Activated T-cell treated with anti-CD3 and anti-CD28 coated beads, Interleukin-2, amount 50 U/mL, for 72 hours (primary cell): ENCODE measurements around the gene SAPCD2. TPM values are rescaled to one million over a fixed set of nuclear protein-coding genes. Genes with fewer than 3 reads are reported as not detected.

Experiments
- ATAC-seq, 2 donors: fragments of 150-1000 bp; cut with Tn5 transposase; replicated peaks in 1 of 2; 2 replicates each; pipeline ENCODE4 v1.10.0; 2021; ENCODE audit warnings: moderate library complexity in 2 of 2, mild to moderate bottlenecking in 1 of 2
- DNase-seq, 2 donors: peaks; one replicate each; pipeline ENCODE4 v3.0.0; 2021 to 2022; ENCODE audit warnings: mixed read lengths in 1 of 2
- H3K27ac Mint-ChIP-seq: one replicate; pipeline ENCODE4 v1.8.0; 2022; ENCODE audit warnings: mild to moderate bottlenecking, moderate library complexity, mixed read lengths
- H3K27me3 Mint-ChIP-seq: one replicate; pipeline ENCODE4 v1.8.0; 2022; ENCODE audit warnings: low read depth, mixed read lengths
- H3K36me3 Mint-ChIP-seq, 2 donors: one replicate each; pipeline ENCODE4 v1.8.0; 2022; ENCODE audit warnings: mixed read lengths in 2 of 2, mild to moderate bottlenecking in 1 of 2; ENCODE audit not compliant: insufficient read depth in 2 of 2
- H3K4me1 Mint-ChIP-seq: one replicate; pipeline ENCODE4 v1.8.0; 2022; ENCODE audit warnings: low read depth, mixed read lengths
- H3K4me3 Mint-ChIP-seq, 2 donors: one replicate each; pipeline ENCODE4 v1.8.0; 2022; ENCODE audit warnings: mild to moderate bottlenecking in 2 of 2, mixed read lengths in 2 of 2, moderate library complexity in 2 of 2
- H3K9me3 Mint-ChIP-seq, 2 donors: one replicate each; pipeline ENCODE4 v1.8.0; 2022; ENCODE audit warnings: mixed read lengths in 2 of 2
- total RNA-seq, 2 donors: library from RNA; stranded (reverse); gene quantifications; one replicate each; pipeline ENCODE4 v1.2.3, GENCODE V29; 2022

SAPCD2 gene
- total RNA-seq, 2 donors from 2014 or later, result 6.6 to 8.4 TPM

DNA sequence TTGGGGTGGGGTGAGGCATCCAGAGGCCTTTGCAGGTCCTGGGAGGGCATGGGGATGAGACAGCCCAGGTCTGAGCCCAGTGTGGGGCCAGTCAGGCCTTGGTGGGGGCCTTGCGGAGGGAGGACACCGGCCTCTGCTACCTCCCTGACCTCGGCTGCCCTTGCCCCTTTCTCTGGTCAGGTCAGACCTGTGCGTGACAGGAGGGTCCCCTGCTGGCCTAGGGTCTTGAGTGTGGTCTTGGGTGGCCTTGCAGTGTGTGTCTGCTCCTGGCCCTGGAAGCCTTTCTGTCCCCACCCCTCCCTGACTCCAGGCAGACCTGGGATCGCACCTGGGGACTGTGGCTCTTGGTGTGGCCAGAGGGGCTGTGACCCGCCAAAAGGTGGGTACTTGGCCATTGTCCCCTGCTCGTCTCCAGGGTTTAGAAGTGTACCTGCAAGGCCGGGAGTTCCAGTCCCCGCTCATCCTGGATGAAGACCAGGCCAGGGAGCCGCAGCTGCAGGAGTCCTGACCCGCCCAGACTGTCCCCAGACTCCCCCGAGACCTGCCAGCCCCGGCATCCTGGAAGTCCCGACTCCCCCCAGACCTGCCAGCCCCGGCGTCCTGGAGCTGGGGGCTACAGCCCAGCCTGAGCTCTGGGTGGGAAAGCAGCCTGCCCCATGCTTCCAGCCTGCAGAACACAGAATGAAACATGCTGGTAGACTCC is 12.0 kb upstream of the SAPCD2 start:
- ATAC-seq (no peak), DNase-seq (no peak)
- H3K9me3 Mint-ChIP-seq, result no peaks in the 10 kb centered on the region
- no peaks in the 10 kb centered on the region for H3K36me3 Mint-ChIP-seq
- H3K27me3 Mint-ChIP-seq, result no peaks in the 10 kb centered on the region
- H3K4me3 Mint-ChIP-seq, result no peak overlapping the region
- peaks cover 27% of the 10 kb centered on the region for H3K4me1 Mint-ChIP-seq
- H3K27ac Mint-ChIP-seq, result no peak overlapping the region

DNA sequence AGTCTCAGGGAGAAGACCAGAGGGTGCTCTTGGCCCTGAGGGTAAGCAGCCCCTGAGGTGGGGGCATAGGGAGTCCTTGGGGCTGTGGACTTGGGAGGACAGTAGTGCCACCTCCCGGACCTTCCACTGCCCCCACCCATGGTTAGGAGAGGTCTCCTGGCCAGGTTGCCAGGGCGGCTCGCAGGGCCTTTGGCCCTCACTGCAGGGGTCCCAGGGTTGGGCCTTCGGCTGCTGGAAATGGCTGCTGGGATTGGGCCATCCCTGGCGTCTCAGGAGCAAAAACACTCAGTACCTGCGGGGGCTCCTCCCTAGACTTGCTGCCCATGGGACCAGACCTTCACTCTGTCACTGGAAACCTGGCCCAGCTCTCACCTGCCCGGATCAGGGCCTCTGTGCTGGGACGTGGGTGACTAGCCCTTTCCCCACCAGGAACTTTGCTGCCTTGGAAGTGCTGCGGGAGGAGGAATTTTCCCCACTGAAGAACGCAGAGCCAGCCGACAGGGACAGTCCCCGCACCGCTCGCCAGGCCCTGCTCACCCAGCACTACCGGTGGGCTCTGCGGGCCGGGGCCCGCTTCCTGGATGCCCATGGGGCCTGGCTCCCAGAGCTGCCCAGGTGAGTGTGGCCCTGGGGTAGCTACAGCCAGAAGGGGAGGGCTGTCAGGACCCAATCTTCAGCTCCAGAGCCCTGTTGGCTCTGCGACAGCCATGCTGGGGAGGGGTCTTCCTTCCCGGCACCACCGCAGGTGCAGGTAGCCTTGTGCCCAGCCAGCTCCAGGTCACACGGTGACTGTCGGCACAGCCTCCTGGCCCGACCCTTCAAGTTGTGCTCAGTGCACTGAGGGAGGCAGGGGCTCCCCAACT is 10.1 kb upstream of the SAPCD2 start:
- no peaks in the 10 kb centered on the region for H3K9me3 Mint-ChIP-seq
- ATAC-seq (no peak), DNase-seq (no peak)
- H3K27ac Mint-ChIP-seq, result no peak overlapping the region
- H3K4me1 Mint-ChIP-seq, result peaks cover 21% of the 10 kb centered on the region
- no peaks in the 10 kb centered on the region for H3K27me3 Mint-ChIP-seq
- no peaks in the 10 kb centered on the region for H3K36me3 Mint-ChIP-seq
- H3K4me3 Mint-ChIP-seq, result peak overlapping the region in 1 of 2 donors; percentile 31

DNA sequence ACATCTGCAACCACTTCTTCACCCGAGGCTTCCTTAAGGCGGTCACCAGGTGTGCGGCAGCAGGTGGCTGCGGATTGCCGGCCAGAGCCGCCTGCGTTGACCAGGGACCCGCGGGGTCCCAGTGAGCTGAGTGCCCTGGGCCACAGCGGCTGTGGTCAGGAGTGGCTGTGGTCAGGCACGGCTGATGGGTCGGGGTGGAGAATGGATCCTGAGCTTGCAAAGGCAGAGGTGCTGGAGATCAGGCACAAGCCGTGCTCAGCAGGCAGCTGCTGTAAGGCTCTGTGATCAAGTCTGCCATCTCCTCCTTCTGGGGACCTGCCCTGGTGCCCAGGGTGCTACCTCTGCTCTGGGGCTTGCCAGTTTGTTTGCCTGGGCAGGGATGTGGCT is 9.0 kb upstream of the SAPCD2 start:
- DNase-seq, result no peak
- H3K27me3 Mint-ChIP-seq, result no peaks in the 10 kb centered on the region
- H3K4me1 Mint-ChIP-seq, result peaks cover 10% of the 10 kb centered on the region
- H3K9me3 Mint-ChIP-seq, result no peaks in the 10 kb centered on the region
- ATAC-seq, result no peak
- H3K27ac Mint-ChIP-seq, result no peak overlapping the region
- H3K4me3 Mint-ChIP-seq, result peak overlapping the region in 1 of 2 donors; percentile 31
- H3K36me3 Mint-ChIP-seq, result no peaks in the 10 kb centered on the region

DNA sequence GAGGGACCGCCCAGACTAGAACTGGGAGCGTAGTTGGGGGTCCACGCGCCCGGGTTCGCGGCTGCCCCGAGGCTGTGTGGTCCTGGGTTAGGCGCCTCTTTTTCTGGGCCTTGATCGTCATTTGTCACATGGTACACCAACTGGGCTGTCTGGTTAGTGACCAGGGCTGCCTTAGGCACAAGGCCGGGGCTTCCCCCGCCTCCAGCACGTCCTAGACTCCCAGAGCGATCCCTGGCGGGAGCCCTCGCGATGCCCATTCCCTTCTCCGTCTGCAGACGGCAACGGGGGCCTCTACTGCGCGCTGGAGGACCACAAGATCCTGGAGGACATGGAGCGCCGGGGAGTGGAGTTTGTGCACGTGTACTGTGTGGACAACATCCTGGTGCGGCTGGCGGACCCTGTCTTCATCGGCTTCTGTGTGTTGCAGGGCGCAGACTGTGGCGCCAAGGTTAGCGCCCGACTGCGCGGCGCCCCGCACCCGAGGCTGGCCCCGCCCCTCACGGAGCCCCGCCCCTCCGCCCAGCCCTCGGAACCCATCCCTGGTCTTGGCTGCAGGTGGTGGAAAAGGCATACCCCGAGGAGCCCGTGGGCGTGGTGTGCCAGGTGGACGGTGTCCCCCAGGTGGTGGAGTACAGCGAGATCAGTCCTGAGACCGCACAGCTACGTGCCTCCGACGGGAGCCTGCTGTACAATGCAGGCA is 8.5 kb upstream of the SAPCD2 start:
- DNase-seq, result no peak
- peak overlapping the region; percentile 79 to 83 for H3K4me3 Mint-ChIP-seq
- ATAC-seq, result no peak
- H3K9me3 Mint-ChIP-seq, result no peaks in the 10 kb centered on the region
- no peaks in the 10 kb centered on the region for H3K36me3 Mint-ChIP-seq
- peaks cover 8% of the 10 kb centered on the region for H3K4me1 Mint-ChIP-seq
- no peak overlapping the region for H3K27ac Mint-ChIP-seq
- H3K27me3 Mint-ChIP-seq, result no peaks in the 10 kb centered on the region

DNA sequence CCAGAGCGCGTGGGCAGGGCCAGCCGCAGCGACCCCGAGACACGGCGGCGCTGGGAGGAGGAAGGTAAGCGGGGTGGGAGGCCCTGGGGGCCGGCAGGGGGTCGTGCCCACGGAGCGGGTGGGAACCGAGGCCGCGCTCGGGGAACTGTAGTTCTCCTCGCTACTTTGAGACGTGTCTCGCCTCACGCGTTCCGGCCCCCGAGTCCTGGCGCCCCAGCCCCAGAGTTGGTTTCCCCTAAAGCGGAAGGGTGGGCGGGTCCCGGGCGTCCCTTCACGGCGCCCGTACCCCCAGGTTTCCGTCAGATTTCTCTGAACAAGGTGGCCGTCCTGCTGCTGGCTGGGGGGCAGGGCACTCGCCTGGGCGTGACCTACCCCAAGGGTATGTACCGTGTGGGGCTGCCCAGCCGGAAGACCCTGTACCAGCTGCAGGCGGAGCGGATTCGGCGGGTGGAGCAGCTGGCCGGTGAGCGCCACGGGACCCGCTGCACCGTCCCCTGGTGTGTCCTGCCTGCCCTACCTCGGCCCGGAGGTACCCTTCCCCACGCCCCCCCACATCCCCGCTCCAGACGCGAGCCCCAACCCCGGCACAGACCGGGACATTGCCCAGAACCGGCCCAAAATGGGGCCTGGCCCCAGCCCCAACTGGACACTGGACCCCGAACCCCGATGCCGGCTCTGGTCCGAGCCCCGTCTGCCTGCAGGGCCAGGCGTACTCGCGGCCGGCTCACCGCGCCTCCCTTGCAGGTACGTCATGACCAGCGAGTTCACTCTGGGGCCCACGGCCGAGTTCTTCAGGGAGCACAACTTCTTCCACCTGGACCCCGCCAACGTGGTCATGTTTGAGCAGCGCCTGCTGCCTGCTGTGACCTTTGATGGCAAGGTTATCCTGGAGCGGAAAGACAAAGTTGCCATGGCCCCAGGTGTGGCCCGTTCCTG is 7.7 kb upstream of the SAPCD2 start:
- H3K36me3 Mint-ChIP-seq, result no peaks in the 10 kb centered on the region
- no peak overlapping the region for H3K27ac Mint-ChIP-seq
- DNase-seq, result peak; percentile 58 to 66
- peak; percentile 54 to 61 for ATAC-seq
- H3K4me3 Mint-ChIP-seq, result peak overlapping the region; percentile 79 to 83
- no peaks in the 10 kb centered on the region for H3K27me3 Mint-ChIP-seq
- peaks cover under 1% of the 10 kb centered on the region for H3K4me1 Mint-ChIP-seq
- no peaks in the 10 kb centered on the region for H3K9me3 Mint-ChIP-seq

DNA sequence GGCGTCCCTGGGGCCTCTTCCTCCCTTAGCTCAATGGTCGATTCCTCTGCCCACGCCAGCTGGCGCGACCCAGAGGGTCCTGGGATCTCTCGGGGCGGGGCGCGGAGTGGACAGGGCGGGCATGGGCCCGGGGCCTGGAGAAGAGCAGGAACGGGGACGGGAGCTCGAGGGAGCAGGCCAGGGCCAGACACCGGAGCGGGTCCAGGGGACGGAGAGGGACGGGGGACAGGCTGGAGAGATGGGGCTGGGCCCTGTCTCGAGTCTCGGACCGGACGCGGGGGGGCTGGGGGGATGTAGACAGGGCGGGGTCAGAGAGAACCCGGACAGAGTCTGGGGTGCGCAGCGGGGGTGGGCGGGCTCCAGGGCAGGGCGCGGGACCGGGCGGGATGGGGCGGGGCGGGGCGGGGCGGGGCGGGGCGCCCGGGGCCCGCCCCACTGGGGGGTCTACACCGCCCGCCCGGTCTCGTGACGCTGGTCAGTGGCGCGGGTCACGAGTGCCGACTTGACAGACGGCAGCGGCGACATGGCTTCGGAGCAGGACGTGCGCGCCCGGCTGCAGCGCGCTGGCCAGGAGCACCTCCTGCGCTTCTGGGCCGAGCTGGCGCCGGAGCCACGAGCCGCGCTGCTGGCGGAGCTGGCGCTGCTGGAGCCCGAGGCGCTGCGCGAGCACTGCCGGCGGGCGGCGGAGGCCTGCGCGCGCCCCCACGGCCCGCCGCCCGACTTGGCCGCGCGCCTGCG is 6.8 kb upstream of the SAPCD2 start, which contains the start of gene UAP1L1:
Gene UAP1L1 (plus strand): TSS at position 508 of the 738 bp plus-strand sequence. CDS start 16 bp downstream, at position 524.
- Mint-ChIP-seq H3K27me3 (no peaks in the 10 kb centered on the region), H3K36me3 (no peaks in the 10 kb centered on the region), H3K4me3 (peak within 1 kb of the TSS; percentile 79 to 83), H3K4me1 (no peaks in the 10 kb centered on the region), H3K9me3 (no peaks in the 10 kb centered on the region), H3K27ac (no peak within 1 kb of the TSS)
- DNase-seq, result peak; percentile 70 to 71
- peak; percentile 82 to 84 for ATAC-seq

DNA sequence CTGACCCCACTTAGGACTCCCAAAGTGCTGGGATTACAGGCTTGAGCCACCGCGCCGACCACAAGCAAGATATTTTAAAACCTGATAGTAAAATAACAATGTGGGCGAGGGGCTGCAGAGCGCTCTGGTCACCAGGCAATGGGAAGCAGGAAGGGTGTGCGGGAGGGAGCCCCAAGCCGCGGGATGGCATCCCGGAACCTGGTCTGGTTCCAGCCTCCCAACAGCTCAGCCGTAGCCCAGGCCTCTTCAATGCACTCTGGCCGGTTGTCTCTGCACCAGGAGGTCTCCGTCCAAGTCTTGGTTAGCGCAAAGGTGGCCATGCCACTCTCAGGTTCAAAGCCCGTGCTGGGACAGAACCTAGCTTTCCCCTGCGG is 6.3 kb upstream of the SAPCD2 start:
- Mint-ChIP-seq H3K36me3 (no peaks in the 10 kb centered on the region), H3K27me3 (no peaks in the 10 kb centered on the region), H3K27ac (no peak overlapping the region), H3K4me3 (peak overlapping the region; percentile 61 to 73), H3K4me1 (peaks cover under 1% of the 10 kb centered on the region), H3K9me3 (no peaks in the 10 kb centered on the region)
- no peak for ATAC-seq
- DNase-seq, result no peak

DNA sequence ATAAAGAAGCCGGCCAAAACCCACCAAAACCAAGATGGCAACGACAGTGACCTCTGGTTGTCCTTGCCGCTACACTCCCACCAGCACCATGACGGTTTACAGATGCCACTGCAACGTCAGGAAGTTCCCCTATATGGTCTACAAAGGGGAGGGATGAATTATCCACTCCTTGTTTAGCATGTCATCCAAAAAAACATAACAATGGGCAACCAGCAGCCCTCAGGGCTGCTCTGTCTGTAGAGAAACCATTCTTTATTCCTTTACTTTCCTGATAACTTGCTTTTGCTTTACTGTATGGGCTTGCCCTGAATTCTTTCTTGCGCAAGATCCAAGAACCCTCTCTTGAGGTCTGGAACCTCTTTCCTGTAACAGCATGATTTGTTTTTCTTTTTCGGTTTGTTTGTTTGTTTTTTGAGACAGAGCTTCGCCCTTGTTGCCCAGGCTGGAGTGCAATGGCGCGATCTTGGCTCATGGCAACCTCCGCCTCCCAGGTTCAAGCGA is 5.0 kb upstream of the SAPCD2 start:
- Mint-ChIP-seq H3K27me3 (no peaks in the 10 kb centered on the region), H3K36me3 (no peaks in the 10 kb centered on the region), H3K9me3 (no peaks in the 10 kb centered on the region), H3K27ac (no peak overlapping the region), H3K4me3 (no peak overlapping the region), H3K4me1 (peaks cover 10% of the 10 kb centered on the region)
- DNase-seq, result no peak
- no peak for ATAC-seq

DNA sequence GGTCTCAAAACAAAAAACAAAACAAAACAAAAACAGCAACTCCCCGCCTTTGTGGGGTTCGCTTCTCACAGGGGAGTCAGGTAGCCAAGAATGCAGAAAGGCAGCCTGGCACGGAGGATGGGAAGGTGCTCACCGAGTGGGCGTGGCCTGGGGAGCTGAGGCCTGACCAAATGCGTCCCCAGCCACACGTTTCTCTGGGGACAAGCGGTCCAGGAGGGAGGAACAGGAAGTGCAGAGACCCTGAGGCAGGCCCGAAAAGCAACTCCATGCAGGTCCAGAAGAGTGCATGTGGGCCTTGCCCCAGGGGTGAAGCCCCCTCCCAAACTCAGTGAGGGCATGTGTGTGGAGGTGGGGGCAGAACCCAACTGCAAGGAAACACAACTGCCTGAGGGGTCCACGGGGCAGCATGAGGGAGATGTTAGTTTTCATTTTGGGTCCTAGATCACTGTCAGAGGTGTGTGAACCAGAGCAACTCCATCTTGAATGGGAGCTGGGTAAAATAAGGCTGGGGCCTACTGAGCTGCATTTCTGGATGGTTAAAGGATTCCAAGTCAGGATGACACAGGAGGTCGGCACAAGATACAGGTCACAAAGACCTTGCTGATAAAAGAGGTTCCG is 4.4 kb upstream of the SAPCD2 start:
- Mint-ChIP-seq H3K4me1 (peaks cover 10% of the 10 kb centered on the region), H3K36me3 (no peaks in the 10 kb centered on the region), H3K27ac (no peak overlapping the region), H3K9me3 (no peaks in the 10 kb centered on the region), H3K4me3 (no peak overlapping the region), H3K27me3 (no peaks in the 10 kb centered on the region)
- no peak for DNase-seq
- ATAC-seq, result no peak

DNA sequence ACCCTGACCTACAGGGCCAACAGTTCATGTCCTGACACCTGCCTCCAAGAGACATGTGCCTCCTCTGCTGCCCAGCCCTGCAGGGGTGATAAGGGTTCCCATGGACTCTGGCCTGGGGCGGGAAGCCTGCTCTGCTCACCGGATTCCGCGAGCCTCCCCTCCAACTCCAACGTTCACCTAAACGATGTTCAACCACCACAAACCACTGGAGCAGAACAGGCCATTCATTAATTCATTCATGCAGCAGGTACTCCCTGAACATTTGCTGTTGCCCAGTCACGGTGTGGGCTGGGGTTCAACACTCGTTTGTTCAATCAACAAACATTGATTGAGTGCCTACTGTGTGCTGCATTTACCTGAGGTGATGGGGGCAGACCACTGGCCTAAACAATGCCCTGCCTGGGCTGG is 3.6 kb upstream of the SAPCD2 start:
- DNase-seq (no peak), ATAC-seq (no peak)
- no peaks in the 10 kb centered on the region for H3K27me3 Mint-ChIP-seq
- H3K36me3 Mint-ChIP-seq, result no peaks in the 10 kb centered on the region
- no peaks in the 10 kb centered on the region for H3K9me3 Mint-ChIP-seq
- H3K27ac Mint-ChIP-seq, result no peak overlapping the region
- no peak overlapping the region for H3K4me3 Mint-ChIP-seq
- H3K4me1 Mint-ChIP-seq, result peaks cover 10% of the 10 kb centered on the region

DNA sequence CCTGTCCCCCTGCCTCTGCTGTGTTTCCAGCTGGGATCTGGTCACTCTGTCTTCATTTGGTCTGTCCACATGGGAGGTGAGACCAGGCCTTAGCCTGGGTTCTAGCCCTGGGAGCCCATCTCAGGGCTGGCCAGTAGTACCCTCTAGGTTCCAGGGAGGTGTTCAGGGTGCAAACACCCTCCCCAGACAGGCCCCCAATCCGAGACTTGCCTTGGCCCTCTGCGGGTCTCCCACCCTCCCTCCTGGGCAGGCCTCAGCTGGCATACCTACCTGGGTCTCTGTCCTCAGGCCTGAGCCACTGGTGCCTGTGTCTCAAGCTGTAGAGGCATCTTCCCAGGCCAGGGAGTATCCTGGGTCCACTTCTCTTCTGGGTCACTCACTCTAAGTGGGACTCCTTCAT is 925 bp upstream of the SAPCD2 start:
- DNase-seq, result no peak
- H3K36me3 Mint-ChIP-seq, result no peaks in the 10 kb centered on the region
- peak overlapping the region; percentile 59 for H3K27ac Mint-ChIP-seq
- peak overlapping the region; percentile 85 to 96 for H3K4me3 Mint-ChIP-seq
- no peaks in the 10 kb centered on the region for H3K27me3 Mint-ChIP-seq
- ATAC-seq, result no peak
- no peaks in the 10 kb centered on the region for H3K9me3 Mint-ChIP-seq
- H3K4me1 Mint-ChIP-seq, result peaks cover 23% of the 10 kb centered on the region
